SU-DHL-6 (cell line): ENCODE data around the gene SORL1.

Experiments
- H2AFZ ChIP-seq: fragments of 200-600 bp; sonication (generic); 2 replicates; pipeline ENCODE4 v1.6.1; 2014; ENCODE audit warnings: low read depth, mild to moderate bottlenecking, moderate library complexity, mixed read lengths, antibody characterized with exemption, low read length; ENCODE audit not compliant: severe bottlenecking
- H3F3A ChIP-seq: fragments of 200-600 bp; shearing (Covaris generic); 2 replicates; pipeline ENCODE4 v1.6.0; 2016; ENCODE audit warnings: antibody characterized with exemption, mild to moderate bottlenecking; ENCODE audit not compliant: insufficient read depth
- H3K27ac ChIP-seq: fragments of 200-600 bp; sonication (generic); 2 replicates; pipeline ENCODE4 v1.5.1; 2016; ENCODE audit warnings: low read depth, mild to moderate bottlenecking, low read length, moderate library complexity, mixed read lengths
- H3K27me3 ChIP-seq: fragments of 200-600 bp; sonication (generic), shearing (Covaris generic); 2 replicates; pipeline ENCODE4 v1.6.0; 2014; ENCODE audit warnings: mild to moderate bottlenecking, low read length
- H3K36me3 ChIP-seq: fragments of 200-600 bp; sonication (generic); 2 replicates; pipeline ENCODE4 v1.6.1; 2014; ENCODE audit warnings: mild to moderate bottlenecking, low read length, mixed read lengths
- H3K4me2 ChIP-seq: fragments of 300-600, 200-600 bp; shearing (Covaris generic), sonication (generic); 2 replicates; pipeline ENCODE4 v1.6.0; 2014; ENCODE audit warnings: low read length, low read depth, mild to moderate bottlenecking; ENCODE audit not compliant: poor library complexity, severe bottlenecking
- H3K4me3 ChIP-seq: fragments of 200-600 bp; sonication (generic); 2 replicates; pipeline ENCODE4 v1.5.1; 2014; ENCODE audit warnings: antibody characterized with exemption, low read length, mild to moderate bottlenecking, mixed read lengths; ENCODE audit not compliant: insufficient read depth, poor library complexity, severe bottlenecking
- H3K79me2 ChIP-seq: fragments of 200-600 bp; sonication (generic); 2 replicates; pipeline ENCODE4 v1.6.1; 2014; ENCODE audit warnings: mild to moderate bottlenecking, low read length, moderate library complexity; ENCODE audit not compliant: insufficient read depth
- H3K9ac ChIP-seq: fragments of 200-600 bp; sonication (generic); 2 replicates; pipeline ENCODE4 v1.7.0; 2014; ENCODE audit warnings: mild to moderate bottlenecking, low read length
- H3K9me2 ChIP-seq: fragments of 200-600 bp; sonication (generic); replicated peaks from 2 replicates; pipeline ENCODE4 v1.6.1; 2014; ENCODE audit warnings: low read length; ENCODE audit not compliant: insufficient read depth
- H3K9me3 ChIP-seq: fragments of 200-600 bp; sonication (generic); 2 replicates; pipeline ENCODE4 v1.6.1; 2014; ENCODE audit warnings: low read length, mixed read lengths; ENCODE audit not compliant: insufficient read depth
- H4K20me1 ChIP-seq: fragments of 200-600 bp; sonication (generic); 2 replicates; pipeline ENCODE4 v1.6.1; 2014; ENCODE audit warnings: low read depth, mild to moderate bottlenecking, antibody characterized with exemption, low read length, moderate library complexity, mixed read lengths
- CTCF ChIP-seq: fragments of 200-600 bp; sonication (generic); IDR thresholded peaks from one replicate; pipeline ENCODE4 v1.5.1; 2017; ENCODE audit warnings: antibody characterized with exemption, mild to moderate bottlenecking, low read length, moderate library complexity; ENCODE audit not compliant: insufficient read depth, poor library complexity, severe bottlenecking
- EZH2phosphoT487 ChIP-seq: fragments of 200-600 bp; sonication (generic), shearing (Covaris generic); conservative IDR thresholded peaks from 2 replicates; pipeline ENCODE4 v1.6.1; 2018; ENCODE audit warnings: mild to moderate bottlenecking, antibody characterized with exemption, low read length, moderate library complexity, mixed read lengths

Gene SORL1

DNA sequence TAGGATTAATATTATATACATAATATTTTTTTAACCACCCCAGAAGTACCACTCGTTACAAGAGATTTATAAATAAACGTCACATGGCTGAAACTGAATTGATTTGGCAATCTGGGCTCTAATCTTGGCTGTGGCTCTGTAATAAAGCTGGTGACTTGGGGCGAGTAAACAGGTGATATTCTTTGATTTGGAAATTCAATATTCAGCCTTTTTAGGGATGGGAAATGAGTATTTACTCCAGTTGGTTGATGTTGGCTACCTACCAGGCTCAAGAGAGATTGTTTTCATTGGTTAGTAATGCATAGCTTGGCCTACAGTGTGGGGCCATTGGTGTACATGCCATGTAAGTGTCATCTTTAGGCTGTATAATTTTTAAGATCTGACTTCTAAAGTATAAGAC is 118.3 kb downstream of the SORL1 start:
- Histone ChIP-seq H3F3A (peaks cover 54% of the 10 kb centered on the region), H3K27ac (peak overlapping the region; percentile 96), H3K9me2 (no peaks in the 10 kb centered on the region), H3K9me3 (no peaks in the 10 kb centered on the region), H2AFZ (no peak overlapping the region), H3K79me2 (peaks cover 22% of the 10 kb centered on the region), H3K4me3 (peak overlapping the region; percentile 6), H3K36me3 (peaks cover 59% of the 10 kb centered on the region), H3K9ac (peak overlapping the region; percentile 46), H3K4me2 (peak overlapping the region; percentile 75), H4K20me1 (no peaks in the 10 kb centered on the region), H3K27me3 (no peaks in the 10 kb centered on the region)
- TF ChIP-seq CTCF (no peak), EZH2phosphoT487 (no peak)

- Histone ChIP-seq H3K9ac (no peak overlapping the region), H3K4me3 (no peak overlapping the region), H3K4me2 (no peak overlapping the region), H2AFZ (no peak overlapping the region), H3K36me3 (peaks cover 60% of the 10 kb centered on the region), H3K9me3 (no peaks in the 10 kb centered on the region), H3K9me2 (no peaks in the 10 kb centered on the region), H3K79me2 (peaks cover 22% of the 10 kb centered on the region), H3K27ac (peak overlapping the region; percentile 96), H3K27me3 (no peaks in the 10 kb centered on the region), H3F3A (peaks cover 44% of the 10 kb centered on the region), H4K20me1 (no peaks in the 10 kb centered on the region)
- TF ChIP-seq EZH2phosphoT487 (no peak), CTCF (no peak)
Measured at GRCh38 chr11:121571506-121571905, 119.4 kb downstream of the SORL1 start.

- Histone ChIP-seq H3K9me2 (no peaks in the 10 kb centered on the region), H3K36me3 (peaks cover 62% of the 10 kb centered on the region), H3K27ac (0 out of 2 replicates have a peak overlapping the region, but pooled peaks have one; percentile 15), H3K27me3 (no peaks in the 10 kb centered on the region), H3K4me2 (no peak overlapping the region), H3K9ac (no peak overlapping the region), H3K4me3 (no peak overlapping the region), H3F3A (peaks cover 33% of the 10 kb centered on the region), H3K79me2 (peaks cover 22% of the 10 kb centered on the region), H4K20me1 (no peaks in the 10 kb centered on the region), H2AFZ (no peak overlapping the region), H3K9me3 (no peaks in the 10 kb centered on the region)
- TF ChIP-seq EZH2phosphoT487 (no peak), CTCF (no peak)
Measured at GRCh38 chr11:121572571-121573059, 120.5 kb downstream of the SORL1 start.
